Measurements from ENCODE around the gene RAB3GAP2.
"Not testable (repeated sequence)": the region's sequence is repeated elsewhere in the genome, so short reads cannot be mapped to it uniquely, and the experiment has no call there.

Gene RAB3GAP2

DNA sequence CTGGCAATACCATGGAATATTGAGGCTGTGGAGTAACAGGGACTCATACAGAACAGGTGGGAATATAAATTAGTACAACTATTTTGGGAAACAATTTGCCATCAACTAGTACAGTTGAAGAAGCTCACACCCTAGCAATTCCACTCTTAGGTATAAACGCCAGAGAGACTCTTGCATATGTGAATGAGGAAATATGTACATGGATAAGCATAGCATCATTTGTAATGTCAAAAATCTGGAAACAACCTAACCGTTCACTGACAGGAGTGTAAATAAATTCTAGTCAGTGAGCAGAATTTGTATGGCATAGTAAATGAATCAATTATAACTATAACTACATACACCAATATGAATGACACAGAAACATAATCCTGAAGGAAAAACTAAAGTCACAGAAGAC lies 83.7 kb downstream of the RAB3GAP2 start:
- DNase-seq: no peak

DNA sequence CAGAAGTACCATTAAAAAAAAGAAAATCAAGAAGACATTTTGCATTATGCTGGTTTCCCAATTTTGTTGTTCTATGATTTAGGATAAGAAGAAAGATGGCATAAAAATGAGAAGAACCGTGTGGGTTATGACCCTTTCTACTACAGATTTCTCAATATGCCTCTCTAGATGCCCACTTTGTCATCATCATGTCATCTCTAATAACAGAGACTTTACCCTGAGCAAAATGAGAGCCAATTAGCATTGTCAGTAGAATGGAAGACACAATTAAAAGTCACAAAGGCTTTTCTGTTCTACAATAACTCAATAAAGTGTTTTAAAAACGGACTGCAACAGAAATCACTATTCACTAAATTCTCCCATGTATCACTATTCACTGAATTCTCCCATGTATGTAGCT lies 85.5 kb downstream of the RAB3GAP2 start:
- no peak for DNase-seq

GRCh38 chr1:220184506-220184905 lies 87.7 kb downstream of the RAB3GAP2 start:
- no peak for DNase-seq

DNA sequence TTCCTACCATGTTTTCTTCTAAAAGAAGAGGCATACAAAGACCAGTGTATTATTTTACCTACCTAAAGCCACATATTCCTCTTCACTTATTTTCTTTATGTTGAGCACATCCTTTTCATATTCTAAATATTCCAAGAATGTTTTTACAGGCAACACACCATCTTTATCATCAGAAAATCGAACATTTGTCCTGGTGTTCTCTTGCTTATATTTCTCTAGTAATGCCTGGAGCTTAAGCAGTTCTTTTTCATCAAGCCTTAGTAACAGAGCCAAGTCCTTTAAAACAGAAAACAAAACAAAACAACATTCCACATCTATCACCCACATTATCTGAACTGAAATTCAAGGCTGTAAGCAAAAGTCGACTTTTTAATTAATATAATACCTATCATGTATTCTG lies 89.6 kb downstream of the RAB3GAP2 start:
- no peak for DNase-seq

DNA sequence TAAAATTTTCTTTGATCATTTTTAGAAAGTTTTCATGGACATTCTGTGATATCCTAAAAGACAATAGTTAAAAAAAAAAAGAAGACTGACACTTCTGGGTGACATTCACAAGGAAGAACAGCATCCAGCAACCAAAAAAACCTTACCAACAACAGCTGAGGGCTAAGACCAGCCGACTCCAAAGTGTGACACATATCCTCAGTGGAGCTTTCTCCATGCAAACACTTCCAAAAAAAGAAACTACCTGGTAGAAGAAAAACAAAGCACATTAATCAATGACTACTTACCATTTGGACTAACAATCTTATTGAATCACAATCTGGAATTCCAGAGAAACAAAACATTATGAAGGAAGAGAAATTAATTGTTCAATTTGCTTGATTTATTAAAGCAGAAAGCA lies 90.1 kb downstream of the RAB3GAP2 start:
- no peak for DNase-seq

- DNase-seq: no peak
Observed at GRCh38 chr1:220176540-220176939, 95.7 kb downstream of the RAB3GAP2 start.

DNA sequence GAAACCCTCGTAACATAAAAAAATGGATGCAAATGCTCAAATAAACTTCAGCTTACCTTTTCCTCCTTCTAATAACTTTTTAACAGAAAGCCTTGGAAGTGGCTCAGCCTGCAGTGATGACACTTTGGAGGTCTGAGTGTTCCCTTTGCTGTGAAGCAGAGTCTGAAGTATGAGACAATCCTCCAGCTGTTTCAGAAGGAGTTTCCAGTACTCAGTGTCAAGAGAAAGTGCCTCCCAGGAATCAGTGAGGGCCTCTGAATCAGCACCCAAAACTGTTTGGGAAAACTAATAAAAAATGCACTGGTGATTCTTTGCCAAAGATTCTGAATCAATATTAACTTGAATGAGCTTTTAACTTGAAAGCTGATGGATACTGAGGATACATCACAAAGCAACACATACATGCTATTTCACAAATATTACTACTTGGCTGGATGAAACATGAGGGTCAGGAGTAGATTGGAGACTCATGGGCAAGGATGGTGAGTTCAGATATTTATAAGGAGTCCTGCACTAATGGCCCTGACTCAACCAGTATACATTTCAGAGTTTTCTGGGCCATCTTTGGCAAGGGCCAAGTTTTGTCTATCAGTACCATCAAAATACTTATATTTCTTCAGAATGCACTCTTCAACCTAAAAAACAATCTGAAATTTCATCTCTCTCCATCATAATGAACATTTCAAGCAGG lies 101.3 kb downstream of the RAB3GAP2 start:
- DNase-seq: no peak

DNA sequence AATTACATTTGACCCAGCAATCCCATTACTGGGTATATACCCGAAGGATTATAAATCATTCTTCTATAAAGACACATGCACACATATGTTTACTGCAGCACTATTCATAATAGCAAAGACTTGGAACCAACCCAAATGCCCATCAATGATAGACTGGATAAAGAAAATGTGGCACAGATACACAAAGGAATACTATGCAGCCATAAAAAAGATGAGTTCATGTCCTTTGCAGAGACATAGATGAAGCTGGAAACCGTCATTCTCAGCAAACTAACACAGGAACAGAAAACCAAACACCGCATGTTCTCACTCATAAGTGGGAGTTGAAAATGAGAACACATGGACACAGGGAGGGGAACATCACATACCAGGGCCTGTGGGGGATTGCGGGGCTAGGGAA lies 102.4 kb downstream of the RAB3GAP2 start:
- not testable (repeated sequence) for DNase-seq

DNA sequence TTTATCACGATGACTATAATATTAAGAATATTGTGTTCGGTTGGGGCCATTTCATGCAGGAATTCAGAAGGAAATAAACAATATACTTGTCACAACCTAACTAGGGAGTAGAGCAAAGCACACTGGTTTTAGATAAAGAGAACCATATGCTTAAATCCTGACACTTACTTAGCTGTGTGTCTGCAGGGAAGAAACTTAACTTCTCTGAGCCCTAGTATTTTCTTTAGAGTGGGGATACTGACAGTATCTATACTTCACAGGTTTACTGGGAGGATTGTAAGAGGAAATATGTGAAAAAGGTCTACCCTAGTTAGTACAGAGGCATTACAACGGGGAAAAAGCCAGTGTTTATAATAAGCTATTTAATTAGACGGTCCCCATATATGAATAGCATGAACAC lies 105.4 kb downstream of the RAB3GAP2 start:
- DNase-seq: no peak

- no peak for DNase-seq
Observed at GRCh38 chr1:220164517-220164916, 107.7 kb downstream of the RAB3GAP2 start.

- DNase-seq: no peak
Observed at GRCh38 chr1:220164116-220164515, 108.1 kb downstream of the RAB3GAP2 start.

GRCh38 chr1:220160027-220160426 lies 112.2 kb downstream of the RAB3GAP2 start:
- no peak for DNase-seq

DNA sequence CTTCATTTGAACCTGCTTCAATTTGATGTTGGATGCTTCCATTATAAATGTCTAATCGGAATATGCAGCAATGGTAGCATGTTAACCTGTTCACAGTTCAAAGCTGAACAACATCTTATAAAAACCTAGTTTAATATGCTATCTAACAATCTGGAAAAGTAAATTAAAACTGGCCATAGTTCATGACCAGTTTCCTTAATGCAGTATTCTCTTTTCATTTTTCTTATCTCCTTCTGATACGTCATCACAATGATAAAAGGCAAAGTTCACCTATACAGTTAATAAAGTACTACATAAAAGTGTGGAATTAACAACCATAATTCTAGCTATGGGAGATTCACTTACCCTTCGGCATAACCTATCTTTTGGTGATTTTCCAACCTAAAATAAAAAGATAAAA lies 113.2 kb downstream of the RAB3GAP2 start:
- DNase-seq: no peak

GRCh38 chr1:220158530-220158929 lies 113.7 kb downstream of the RAB3GAP2 start:
- DNase-seq: not testable (repeated sequence)

- DNase-seq: no peak
Observed at GRCh38 chr1:220157738-220158137, 114.5 kb downstream of the RAB3GAP2 start.

GRCh38 chr1:220156620-220157146 lies 115.6 kb downstream of the RAB3GAP2 start:
- DNase-seq: peak in 1 of 5 experiments; percentile 60

- DNase-seq: no peak
Observed at GRCh38 chr1:220153147-220153546, 119.1 kb downstream of the RAB3GAP2 start.

GRCh38 chr1:220151454-220151853 lies 120.8 kb downstream of the RAB3GAP2 start:
- DNase-seq: no peak

DNA sequence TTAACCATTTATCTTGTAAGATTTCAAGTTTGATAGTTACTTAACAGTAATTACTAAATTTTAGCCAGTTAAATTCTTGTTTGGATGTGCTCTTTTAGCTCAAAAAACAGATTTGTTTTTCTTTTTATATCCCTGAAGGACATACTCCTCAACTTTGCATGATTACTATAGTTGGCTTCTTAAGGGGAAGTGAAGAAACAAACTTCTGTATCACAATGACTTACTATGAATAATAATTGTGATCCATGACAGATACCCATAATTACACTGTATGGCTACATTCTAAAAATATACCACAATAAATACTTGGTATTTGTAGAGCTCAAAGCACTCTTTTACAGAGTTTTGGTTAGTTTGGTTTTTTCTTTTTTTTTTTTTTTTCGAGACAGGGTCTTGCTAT lies 122.5 kb downstream of the RAB3GAP2 start:
- no peak for DNase-seq

- no peak for DNase-seq
Observed at GRCh38 chr1:220144051-220144450, 128.2 kb downstream of the RAB3GAP2 start.

DNA sequence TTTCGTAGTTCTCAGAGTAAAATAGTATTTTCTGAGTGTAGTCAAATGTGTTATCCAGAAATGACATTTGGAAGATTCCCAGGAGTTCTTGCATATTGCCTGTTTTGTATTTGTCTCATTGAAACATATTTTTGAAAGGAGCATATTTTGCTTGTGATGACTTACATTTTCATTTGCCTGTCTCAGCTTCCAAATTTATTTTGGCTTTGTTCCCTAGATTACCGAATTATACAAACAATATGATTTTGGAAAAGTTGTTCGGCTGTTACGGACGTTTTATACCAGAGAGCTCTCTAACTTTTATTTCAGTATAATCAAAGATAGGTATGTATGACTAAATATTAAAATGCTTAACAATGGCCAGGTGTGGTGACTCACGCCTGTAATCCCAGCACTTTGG lies 132.3 kb downstream of the RAB3GAP2 start:
- DNase-seq: no peak

GRCh38 chr1:220137019-220137786 lies 135.1 kb downstream of the RAB3GAP2 start:
- DNase-seq: peak in 2 of 5 experiments; percentile 17 to 68

GRCh38 chr1:220135755-220136154 lies 136.5 kb downstream of the RAB3GAP2 start:
- peak in 1 of 5 experiments; percentile 17 for DNase-seq
